ENCODE measurements around the gene EPB41L3. TPM values are rescaled to one million over a fixed set of nuclear protein-coding genes. Genes with fewer than 3 reads are reported as not detected.

The EPB41L3 gene
- total and polyA plus RNA-seq, 2 experiments from 2014 or later: 8.0 to 11.7 TPM

GRCh38 chr18:5558851-5559250 is 15.1 kb upstream of the EPB41L3 start:
- TF ChIP-seq STAT1 (IDR thresholded peaks at IDR 0.05; ENCODE audit: unreplicated experiment): no peak
- TF ChIP-seq EZH2phosphoT487 (IDR thresholded peaks at IDR 0.05; ENCODE audit: unreplicated experiment): no peak
- TF ChIP-seq ETS1 (IDR thresholded peaks at IDR 0.05): no peak
- no peak for TF ChIP-seq REST (IDR thresholded peaks at IDR 0.05; ENCODE audit: unreplicated experiment)
- TF ChIP-seq CTCF (conservative IDR thresholded peaks at IDR 0.05; ENCODE audit: low read depth in 2 of 2): no peak
- TF ChIP-seq POLR2AphosphoS5 (IDR thresholded peaks at IDR 0.05; ENCODE audit: low read depth): no peak
- TF ChIP-seq ZNF331 (CRISPR knock-in tag; IDR thresholded peaks at IDR 0.05; ENCODE audit: low read depth): no peak
- TF ChIP-seq ZNF462 (CRISPR knock-in tag; IDR thresholded peaks at IDR 0.05): no peak
- no peak for TF ChIP-seq EZH2 (IDR thresholded peaks at IDR 0.05; ENCODE audit: low read depth, unreplicated experiment)
- TF ChIP-seq JUNB (IDR thresholded peaks at IDR 0.05; ENCODE audit: unreplicated experiment): no peak
- no peak for TF ChIP-seq ZNF114 (CRISPR knock-in tag; IDR thresholded peaks at IDR 0.05)
- TF ChIP-seq CREB1 (CRISPR knock-in tag; IDR thresholded peaks at IDR 0.05; ENCODE audit: low read depth): no peak
- DNase-seq (ENCODE audit: low spot score) (no peak), ATAC-seq (no peak)
- H3K4me3 ChIP-seq: no peak overlapping the region
- no peaks in the 10 kb centered on the region for H3K27me3 Mint-ChIP-seq (ENCODE audit: insufficient read depth, low read depth, poor library complexity)
- H3K4me1 Mint-ChIP-seq: no peaks in the 10 kb centered on the region; the same call in 1 of the 3 replicates
- H3K79me2 ChIP-seq (replicated peaks; ENCODE audit: insufficient read depth): no peaks in the 10 kb centered on the region
- no peak overlapping the region for H3K4me2 ChIP-seq
- H3K27me3 ChIP-seq (ENCODE audit: insufficient read depth): no peaks in the 10 kb centered on the region
- no peaks in the 10 kb centered on the region for H3K9me3 Mint-ChIP-seq
- H3K9me2 ChIP-seq (ENCODE audit: insufficient read depth): 0 out of 2 replicates have a peak, but pooled peaks cover 10% of the 10 kb centered on the region
- no peaks in the 10 kb centered on the region for H4K20me1 ChIP-seq (replicated peaks; ENCODE audit: insufficient read depth)
- no peak overlapping the region for H3K27ac ChIP-seq (ENCODE audit: low read depth)
- H2AFZ ChIP-seq: no peak overlapping the region
- H3K4me1 ChIP-seq (ENCODE audit: insufficient read depth): no peaks in the 10 kb centered on the region
- 0 out of 2 replicates have a peak, but pooled peaks cover 4% of the 10 kb centered on the region for H3K36me3 ChIP-seq (ENCODE audit: insufficient read depth)
- no peak overlapping the region for H3K4me3 Mint-ChIP-seq
- H3F3A ChIP-seq (replicated peaks; ENCODE audit: low read depth): no peaks in the 10 kb centered on the region
- no peak overlapping the region for H3K27ac Mint-ChIP-seq
- no peaks in the 10 kb centered on the region for H3K36me3 Mint-ChIP-seq (ENCODE audit: low read depth)
